DND-41 (cell line): ENCODE measurements around the gene KLF13.

Source experiments
- EZH2 ChIP-seq: IDR thresholded peaks from 3 replicates; pipeline ENCODE4 v1.6.1; 2012; ENCODE audit warnings: borderline replicate concordance, low read depth, mild to moderate bottlenecking, moderate library complexity, low read length, inconsistent platforms; ENCODE audit not compliant: severe bottlenecking
- TF ChIP-seq, protein P1 (sequence below): IDR thresholded peaks from 2 replicates; pipeline ENCODE4 v1.5.1; 2012; ENCODE audit warnings: borderline replicate concordance, low read length, moderate library complexity, mild to moderate bottlenecking; ENCODE audit not compliant: poor library complexity, severe bottlenecking; ENCODE audit errors: extremely low read depth

- TF ChIP-seq, protein P1, sequence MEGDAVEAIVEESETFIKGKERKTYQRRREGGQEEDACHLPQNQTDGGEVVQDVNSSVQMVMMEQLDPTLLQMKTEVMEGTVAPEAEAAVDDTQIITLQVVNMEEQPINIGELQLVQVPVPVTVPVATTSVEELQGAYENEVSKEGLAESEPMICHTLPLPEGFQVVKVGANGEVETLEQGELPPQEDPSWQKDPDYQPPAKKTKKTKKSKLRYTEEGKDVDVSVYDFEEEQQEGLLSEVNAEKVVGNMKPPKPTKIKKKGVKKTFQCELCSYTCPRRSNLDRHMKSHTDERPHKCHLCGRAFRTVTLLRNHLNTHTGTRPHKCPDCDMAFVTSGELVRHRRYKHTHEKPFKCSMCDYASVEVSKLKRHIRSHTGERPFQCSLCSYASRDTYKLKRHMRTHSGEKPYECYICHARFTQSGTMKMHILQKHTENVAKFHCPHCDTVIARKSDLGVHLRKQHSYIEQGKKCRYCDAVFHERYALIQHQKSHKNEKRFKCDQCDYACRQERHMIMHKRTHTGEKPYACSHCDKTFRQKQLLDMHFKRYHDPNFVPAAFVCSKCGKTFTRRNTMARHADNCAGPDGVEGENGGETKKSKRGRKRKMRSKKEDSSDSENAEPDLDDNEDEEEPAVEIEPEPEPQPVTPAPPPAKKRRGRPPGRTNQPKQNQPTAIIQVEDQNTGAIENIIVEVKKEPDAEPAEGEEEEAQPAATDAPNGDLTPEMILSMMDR, result no peak
- no peak for TF ChIP-seq EZH2
These were observed 38.5 kb downstream of the KLF13 start for GRCh38 chr15:31365032-31365654.
